Suprapubic skin (tissue), 4 donors: ENCODE results near the gene INPP1.

Experiments
- CTCF ChIP-seq, 2 donors: fragments of 200-600 bp in 1 of 2; fragments of 450-650 bp in 1 of 2; sonication (generic) in 1 of 2; IDR thresholded peaks; one replicate each; pipeline ENCODE4 v1.5.1; 2016 to 2019; ENCODE audit warnings: antibody characterized with exemption in 2 of 2, mild to moderate bottlenecking in 1 of 2, moderate library complexity in 1 of 2
- POLR2A ChIP-seq, 2 donors: fragments of 450-650 bp; IDR thresholded peaks; one replicate each; pipeline ENCODE4 v1.6.1; 2017; ENCODE audit warnings: antibody characterized with exemption in 2 of 2, mild to moderate bottlenecking in 2 of 2, moderate library complexity in 2 of 2
- POLR2AphosphoS5 ChIP-seq, 3 donors: sonication (generic); formaldehyde crosslinking; IDR thresholded peaks; one replicate each; pipeline ENCODE4 v1.6.1; 2017; ENCODE audit warnings: antibody characterized with exemption in 3 of 3

DNA sequence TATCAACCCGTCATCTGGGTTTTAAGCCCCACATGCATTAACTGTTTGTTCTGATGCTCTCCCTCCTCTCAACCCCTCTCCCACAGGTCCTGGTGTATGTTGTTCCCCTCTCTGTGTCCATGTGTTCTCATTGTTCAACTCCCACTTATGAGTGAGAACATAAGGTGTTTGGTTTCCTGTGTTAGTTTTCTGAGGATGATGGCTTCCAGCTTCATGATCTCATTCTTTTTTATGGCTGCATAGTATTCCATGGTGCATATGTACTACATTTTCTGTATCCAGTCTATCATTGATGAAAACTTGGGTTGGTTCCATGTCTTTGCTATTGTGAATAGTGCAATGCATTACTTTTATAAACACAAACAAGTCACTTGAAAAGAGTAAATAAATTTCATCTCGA, 7.0 kb upstream of the INPP1 start:
- no peak for TF ChIP-seq CTCF (IDR thresholded peaks at IDR 0.05)
- TF ChIP-seq POLR2AphosphoS5 (IDR thresholded peaks at IDR 0.05) = no peak
- TF ChIP-seq POLR2A (IDR thresholded peaks at IDR 0.05) = no peak
